K562 (cell line): ENCODE results near the gene TP53BP2. TPM values are rescaled to one million over a fixed set of nuclear protein-coding genes. Genes with fewer than 3 reads are reported as not detected.

ENCODE experiments used
- BRD4 ChIP-seq: fragments of 200-600 bp; sonication (generic); IDR thresholded peaks from 2 replicates; pipeline ENCODE4 v1.6.1; 2017; ENCODE audit warnings: inconsistent platforms
- CCNT2 ChIP-seq: IDR thresholded peaks from 2 replicates; pipeline ENCODE4 v1.6.1; 2011; ENCODE audit warnings: borderline replicate concordance, low read depth, mild to moderate bottlenecking, moderate library complexity, mixed read lengths, low read length; ENCODE audit not compliant: insufficient read length; ENCODE audit errors: extremely low read depth
- ETV5 ChIP-seq: sonication (generic); formaldehyde crosslinking; IDR thresholded peaks from 2 replicates; pipeline ENCODE4 v1.4.0; 2020; ENCODE audit warnings: low read depth, mild to moderate bottlenecking, missing genetic modification reagents
- NELFE ChIP-seq: IDR thresholded peaks from 2 replicates; pipeline ENCODE4 v1.6.1; 2011; ENCODE audit warnings: mild to moderate bottlenecking; ENCODE audit not compliant: insufficient read depth, insufficient read length
- NR2F6 ChIP-seq: fragments of 450-650 bp; formaldehyde crosslinking; IDR thresholded peaks from 2 replicates; pipeline ENCODE4 v1.4.0; 2020; ENCODE audit warnings: mild to moderate bottlenecking
- PREB ChIP-seq: sonication (generic); formaldehyde crosslinking; IDR thresholded peaks from 2 replicates; pipeline ENCODE4 v1.8.1; 2023; ENCODE audit warnings: mild to moderate bottlenecking, missing genetic modification reagents
- ZNF778 ChIP-seq: fragments of 450-650 bp; formaldehyde crosslinking; IDR thresholded peaks from 2 replicates; pipeline ENCODE4 v1.4.0; 2020; ENCODE audit warnings: mild to moderate bottlenecking, moderate library complexity
- polyA plus RNA-seq, 8 experiments: library from polyadenylated mRNA; depleted of rRNA in 4 of 8; stranded (reverse) in 5 of 8; unstranded in 3 of 8; fragments of >200 nt; fragmentation: Nextera tagmentation in 2 of 8; fragmentation: Illumina TruSeq in 1 of 8; extraction: Ambion mirVana in 2 of 8; extraction: Trizol in 1 of 8; gene quantifications; 2 replicates each; pipeline versions ENCODE4 v1.2.1 to v1.2.3, GENCODE V29; 2011 to 2014; ENCODE audit warnings: inconsistent platforms in 1 of 8, missing spikeins in 1 of 8
- total RNA-seq, 7 experiments: library from RNA; depleted of rRNA in 6 of 7; stranded (reverse); fragments of >200 nt in 6 of 7; fragmentation: Illumina TruSeq in 2 of 7; extraction: Trizol in 2 of 7; gene quantifications; 2 replicates each; pipeline versions ENCODE4 v1.2.1 to v1.2.3, GENCODE V29; 2011 to 2021; ENCODE audit warnings: low replicate concordance in 1 of 7
- TF ChIP-seq, protein P1 (sequence below): fragments of 200-800 bp; sonication (Bioruptor generic); IDR thresholded peaks from 2 replicates; pipeline ENCODE4 v1.6.1; 2017; ENCODE audit warnings: missing genetic modification characterization, missing compliant biosample characterization
- TF ChIP-seq, protein P2 (sequence below): fragments of 450-650 bp; IDR thresholded peaks from 2 replicates; pipeline ENCODE4 v1.6.1; 2017; ENCODE audit warnings: antibody characterized with exemption

Gene TP53BP2
- total and polyA plus RNA-seq, 9 of the 15 experiments (the other 6 are each of a cell fraction or from before 2014, with no cell fraction given): 17.0 to 69.6 (median 40.1) TPM

GRCh38 chr1:223873044-223873443 lies 27.3 kb upstream of the TP53BP2 start (continued):
- TF ChIP-seq, protein P1, sequence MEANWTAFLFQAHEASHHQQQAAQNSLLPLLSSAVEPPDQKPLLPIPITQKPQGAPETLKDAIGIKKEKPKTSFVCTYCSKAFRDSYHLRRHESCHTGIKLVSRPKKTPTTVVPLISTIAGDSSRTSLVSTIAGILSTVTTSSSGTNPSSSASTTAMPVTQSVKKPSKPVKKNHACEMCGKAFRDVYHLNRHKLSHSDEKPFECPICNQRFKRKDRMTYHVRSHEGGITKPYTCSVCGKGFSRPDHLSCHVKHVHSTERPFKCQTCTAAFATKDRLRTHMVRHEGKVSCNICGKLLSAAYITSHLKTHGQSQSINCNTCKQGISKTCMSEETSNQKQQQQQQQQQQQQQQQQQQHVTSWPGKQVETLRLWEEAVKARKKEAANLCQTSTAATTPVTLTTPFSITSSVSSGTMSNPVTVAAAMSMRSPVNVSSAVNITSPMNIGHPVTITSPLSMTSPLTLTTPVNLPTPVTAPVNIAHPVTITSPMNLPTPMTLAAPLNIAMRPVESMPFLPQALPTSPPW (CRISPR knock-in tag): peak; percentile 38
- TF ChIP-seq CCNT2: no peak
- TF ChIP-seq ZNF778 (CRISPR knock-in tag): no peak
- no peak for TF ChIP-seq NR2F6 (CRISPR knock-in tag)
- TF ChIP-seq, protein P2, sequence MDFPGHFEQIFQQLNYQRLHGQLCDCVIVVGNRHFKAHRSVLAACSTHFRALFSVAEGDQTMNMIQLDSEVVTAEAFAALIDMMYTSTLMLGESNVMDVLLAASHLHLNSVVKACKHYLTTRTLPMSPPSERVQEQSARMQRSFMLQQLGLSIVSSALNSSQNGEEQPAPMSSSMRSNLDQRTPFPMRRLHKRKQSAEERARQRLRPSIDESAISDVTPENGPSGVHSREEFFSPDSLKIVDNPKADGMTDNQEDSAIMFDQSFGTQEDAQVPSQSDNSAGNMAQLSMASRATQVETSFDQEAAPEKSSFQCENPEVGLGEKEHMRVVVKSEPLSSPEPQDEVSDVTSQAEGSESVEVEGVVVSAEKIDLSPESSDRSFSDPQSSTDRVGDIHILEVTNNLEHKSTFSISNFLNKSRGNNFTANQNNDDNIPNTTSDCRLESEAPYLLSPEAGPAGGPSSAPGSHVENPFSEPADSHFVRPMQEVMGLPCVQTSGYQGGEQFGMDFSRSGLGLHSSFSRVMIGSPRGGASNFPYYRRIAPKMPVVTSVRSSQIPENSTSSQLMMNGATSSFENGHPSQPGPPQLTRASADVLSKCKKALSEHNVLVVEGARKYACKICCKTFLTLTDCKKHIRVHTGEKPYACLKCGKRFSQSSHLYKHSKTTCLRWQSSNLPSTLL: no peak
- TF ChIP-seq BRD4: no peak
- TF ChIP-seq NELFE: no peak
- TF ChIP-seq ETV5 (CRISPR knock-in tag): peak; percentile 84
- no peak for TF ChIP-seq PREB
- TF ChIP-seq, all 486 proteins: peak for 66
